DOHH2 (cell line): Measurements from ENCODE around the gene ACTN1.

ENCODE experiments used
- H3F3A ChIP-seq: fragments of 200-600 bp; sonication (generic), shearing (Covaris generic); 2 replicates; pipeline ENCODE4 v1.6.0; 2016; ENCODE audit warnings: antibody characterized with exemption, mild to moderate bottlenecking; ENCODE audit not compliant: control insufficient read depth, insufficient read depth
- H3K27ac ChIP-seq: fragments of 200-600 bp; sonication (generic); 2 replicates; pipeline ENCODE4 v1.5.1; 2014; ENCODE audit warnings: low read depth, mild to moderate bottlenecking, low read length, moderate library complexity
- H3K27me3 ChIP-seq: fragments of 200-600 bp; sonication (generic); 2 replicates; pipeline ENCODE4 v1.6.1; 2014; ENCODE audit warnings: mild to moderate bottlenecking, low read length, mixed read lengths; ENCODE audit not compliant: control insufficient read depth
- H3K36me3 ChIP-seq: fragments of 200-600 bp; sonication (generic); 2 replicates; pipeline ENCODE4 v1.6.1; 2014; ENCODE audit warnings: mild to moderate bottlenecking, low read length, moderate library complexity, mixed read lengths; ENCODE audit not compliant: control insufficient read depth
- H3K4me1 ChIP-seq: fragments of 200-600 bp; sonication (generic); 2 replicates; pipeline ENCODE4 v1.6.1; 2014; ENCODE audit warnings: mild to moderate bottlenecking, low read length, mixed read lengths; ENCODE audit not compliant: control insufficient read depth
- H3K4me2 ChIP-seq: fragments of 200-600 bp; sonication (generic); 2 replicates; pipeline ENCODE4 v1.6.0; 2014; ENCODE audit warnings: mild to moderate bottlenecking, low read length, moderate library complexity
- H3K4me3 ChIP-seq: fragments of 200-600 bp; sonication (generic); 2 replicates; pipeline ENCODE4 v1.5.1; 2014; ENCODE audit warnings: mild to moderate bottlenecking, low read length, mixed read lengths
- H3K79me2 ChIP-seq: fragments of 200-600 bp; sonication (generic); 2 replicates; pipeline ENCODE4 v1.6.1; 2014; ENCODE audit warnings: mild to moderate bottlenecking, low read length, mixed read lengths; ENCODE audit not compliant: control insufficient read depth
- H3K9me2 ChIP-seq: fragments of 200-600 bp; sonication (generic); replicated peaks from 2 replicates; pipeline ENCODE4 v1.6.1; 2014; ENCODE audit warnings: mild to moderate bottlenecking, low read length, mixed read lengths; ENCODE audit not compliant: control insufficient read depth
- H3K9me3 ChIP-seq: fragments of 200-600 bp; sonication (generic); 2 replicates; pipeline ENCODE4 v1.6.1; 2014; ENCODE audit warnings: antibody characterized with exemption, low read length, mixed read lengths; ENCODE audit not compliant: control insufficient read depth, insufficient read depth
- H4K20me1 ChIP-seq: fragments of 200-600 bp; sonication (generic); 2 replicates; pipeline ENCODE4 v1.6.0; 2014; ENCODE audit warnings: low read depth, mild to moderate bottlenecking, antibody characterized with exemption, low read length, moderate library complexity; ENCODE audit not compliant: control insufficient read depth, insufficient read depth
- EZH2phosphoT487 ChIP-seq: fragments of 200-600 bp; sonication (generic); IDR thresholded peaks from 2 replicates; pipeline ENCODE4 v1.6.1; 2017; ENCODE audit warnings: borderline replicate concordance, mild to moderate bottlenecking, antibody characterized with exemption, low read length, moderate library complexity, mixed read lengths
- TF ChIP-seq, protein P1 (sequence below): fragments of 200-600 bp; sonication (generic); IDR thresholded peaks from one replicate; pipeline ENCODE4 v1.5.1; 2014; ENCODE audit warnings: antibody characterized with exemption, mild to moderate bottlenecking, low read depth, low read length; ENCODE audit not compliant: poor library complexity, severe bottlenecking

ACTN1 gene

DNA sequence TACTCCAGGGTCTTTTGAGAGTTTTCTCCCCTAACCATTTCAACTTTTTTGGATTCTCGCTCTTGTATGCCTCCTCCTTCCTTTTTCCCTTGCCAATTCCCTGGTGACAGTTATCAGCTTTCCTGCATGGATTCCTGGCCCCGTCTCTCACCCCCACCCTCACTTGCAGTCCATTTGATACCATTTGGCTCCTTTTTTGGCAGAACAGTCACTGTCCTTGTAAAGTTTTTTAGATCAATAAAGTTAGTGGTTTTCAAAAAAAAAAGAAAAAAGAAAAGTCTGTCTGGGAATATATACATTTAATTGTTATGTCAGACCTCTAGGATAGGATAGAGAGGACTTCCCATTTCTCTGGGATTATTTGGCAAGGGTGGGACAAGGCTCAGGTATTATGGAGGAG, 42.1 kb downstream of the ACTN1 start:
- Histone ChIP-seq H3K4me3 (no peak overlapping the region), H3K9me3 (no peaks in the 10 kb centered on the region), H3K9me2 (no peaks in the 10 kb centered on the region), H3K36me3 (no peaks in the 10 kb centered on the region), H4K20me1 (no peaks in the 10 kb centered on the region), H3K27me3 (0 out of 2 replicates have a peak, but pooled peaks cover 6% of the 10 kb centered on the region), H3K27ac (no peak overlapping the region), H3K4me1 (no peaks in the 10 kb centered on the region), H3K79me2 (no peaks in the 10 kb centered on the region), H3F3A (no peaks in the 10 kb centered on the region), H3K4me2 (no peak overlapping the region)
- TF ChIP-seq, protein P1, sequence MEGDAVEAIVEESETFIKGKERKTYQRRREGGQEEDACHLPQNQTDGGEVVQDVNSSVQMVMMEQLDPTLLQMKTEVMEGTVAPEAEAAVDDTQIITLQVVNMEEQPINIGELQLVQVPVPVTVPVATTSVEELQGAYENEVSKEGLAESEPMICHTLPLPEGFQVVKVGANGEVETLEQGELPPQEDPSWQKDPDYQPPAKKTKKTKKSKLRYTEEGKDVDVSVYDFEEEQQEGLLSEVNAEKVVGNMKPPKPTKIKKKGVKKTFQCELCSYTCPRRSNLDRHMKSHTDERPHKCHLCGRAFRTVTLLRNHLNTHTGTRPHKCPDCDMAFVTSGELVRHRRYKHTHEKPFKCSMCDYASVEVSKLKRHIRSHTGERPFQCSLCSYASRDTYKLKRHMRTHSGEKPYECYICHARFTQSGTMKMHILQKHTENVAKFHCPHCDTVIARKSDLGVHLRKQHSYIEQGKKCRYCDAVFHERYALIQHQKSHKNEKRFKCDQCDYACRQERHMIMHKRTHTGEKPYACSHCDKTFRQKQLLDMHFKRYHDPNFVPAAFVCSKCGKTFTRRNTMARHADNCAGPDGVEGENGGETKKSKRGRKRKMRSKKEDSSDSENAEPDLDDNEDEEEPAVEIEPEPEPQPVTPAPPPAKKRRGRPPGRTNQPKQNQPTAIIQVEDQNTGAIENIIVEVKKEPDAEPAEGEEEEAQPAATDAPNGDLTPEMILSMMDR = no peak
- TF ChIP-seq EZH2phosphoT487 = no peak

DNA sequence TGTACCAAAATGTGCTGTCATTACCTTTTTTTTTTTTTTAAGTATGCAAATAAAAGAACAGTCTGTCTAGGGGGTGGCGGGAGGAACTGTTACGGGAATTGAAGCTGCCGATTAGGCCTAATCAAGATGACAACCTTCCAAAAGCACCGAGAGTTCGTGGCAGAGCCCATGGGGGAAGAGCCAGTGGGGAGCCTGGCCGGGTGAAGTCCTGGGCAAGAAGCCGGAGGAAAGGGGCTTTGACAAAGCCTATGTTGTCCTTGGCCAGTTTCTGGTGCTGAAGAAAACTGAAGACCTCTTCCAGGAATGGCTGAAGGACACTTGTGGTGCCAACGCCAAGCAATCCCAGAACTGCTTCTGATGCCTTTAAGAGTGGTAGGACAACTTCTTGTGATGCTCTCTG, 42.6 kb downstream of the ACTN1 start:
- TF ChIP-seq, protein P1 = no peak
- TF ChIP-seq EZH2phosphoT487 = no peak
- H3K4me3 ChIP-seq = no peak overlapping the region
- H3F3A ChIP-seq = no peaks in the 10 kb centered on the region
- no peaks in the 10 kb centered on the region for H4K20me1 ChIP-seq
- no peak overlapping the region for H3K27ac ChIP-seq
- H3K9me3 ChIP-seq = no peaks in the 10 kb centered on the region
- no peak overlapping the region for H3K4me2 ChIP-seq
- no peaks in the 10 kb centered on the region for H3K79me2 ChIP-seq
- no peaks in the 10 kb centered on the region for H3K9me2 ChIP-seq
- H3K27me3 ChIP-seq = 0 out of 2 replicates have a peak, but pooled peaks cover 4% of the 10 kb centered on the region
- H3K4me1 ChIP-seq = no peaks in the 10 kb centered on the region
- H3K36me3 ChIP-seq = no peaks in the 10 kb centered on the region

DNA sequence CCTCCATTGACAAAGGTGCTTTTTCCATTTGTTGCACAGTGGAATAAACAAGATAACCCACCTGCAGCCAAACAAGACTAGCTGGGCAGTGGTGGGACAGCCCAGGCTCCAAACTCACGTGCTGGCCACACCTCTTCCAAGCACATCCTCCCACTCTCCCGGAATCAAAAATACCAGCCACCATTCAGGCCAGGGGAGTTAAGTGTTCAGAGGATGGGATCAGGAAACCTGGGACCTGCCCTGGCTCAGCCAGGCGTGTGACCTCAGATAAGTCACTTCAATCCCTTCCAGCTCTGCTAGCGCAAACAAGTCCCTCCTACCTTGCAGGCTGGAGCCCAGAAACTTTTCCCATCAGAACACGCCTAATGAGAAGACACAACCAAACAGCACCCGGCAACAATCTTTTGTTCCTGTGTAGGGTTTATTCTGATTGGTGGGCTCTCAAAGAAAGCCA, 43.3 kb downstream of the ACTN1 start:
- no peak for TF ChIP-seq EZH2phosphoT487
- TF ChIP-seq, protein P1 = no peak
- no peak overlapping the region for H3K4me3 ChIP-seq
- H3K9me3 ChIP-seq = no peaks in the 10 kb centered on the region
- H3F3A ChIP-seq = no peaks in the 10 kb centered on the region
- H3K27ac ChIP-seq = no peak overlapping the region
- H4K20me1 ChIP-seq = no peaks in the 10 kb centered on the region
- no peaks in the 10 kb centered on the region for H3K4me1 ChIP-seq
- H3K36me3 ChIP-seq = no peaks in the 10 kb centered on the region
- no peaks in the 10 kb centered on the region for H3K79me2 ChIP-seq
- H3K4me2 ChIP-seq = no peak overlapping the region
- no peaks in the 10 kb centered on the region for H3K9me2 ChIP-seq
- peaks cover 7% of the 10 kb centered on the region for H3K27me3 ChIP-seq
